Loucy (cell line): ENCODE data around the gene FKBP15.

Experiments
- H2AFZ ChIP-seq: fragments of 200-600 bp; sonication (generic); 2 replicates; pipeline ENCODE4 v1.6.0; 2016; ENCODE audit warnings: antibody characterized with exemption, mild to moderate bottlenecking, low read length, moderate library complexity
- H3F3A ChIP-seq: fragments of 200-600 bp; 2 replicates; pipeline ENCODE4 v1.6.0; 2016; ENCODE audit warnings: antibody characterized with exemption, low read depth, mild to moderate bottlenecking
- H3K27me3 ChIP-seq: fragments of 200-600 bp; sonication (generic); 2 replicates; pipeline ENCODE4 v1.6.1; 2014; ENCODE audit warnings: low read length, mild to moderate bottlenecking; ENCODE audit not compliant: insufficient read depth, poor library complexity, severe bottlenecking
- H3K36me3 ChIP-seq: fragments of 200-600 bp; sonication (generic); 2 replicates; pipeline ENCODE4 v1.6.1; 2016; ENCODE audit warnings: low read length; ENCODE audit not compliant: insufficient read depth
- H3K4me1 ChIP-seq: fragments of 200-600 bp; sonication (generic); 2 replicates; pipeline ENCODE4 v1.5.1; 2014; ENCODE audit warnings: low read length, mild to moderate bottlenecking; ENCODE audit not compliant: insufficient read depth, poor library complexity, severe bottlenecking
- H3K4me2 ChIP-seq: fragments of 200-600 bp; sonication (generic); 2 replicates; pipeline ENCODE4 v1.6.0; 2014; ENCODE audit warnings: antibody characterized with exemption, low read length, low read depth, mild to moderate bottlenecking; ENCODE audit not compliant: poor library complexity, severe bottlenecking
- H3K4me3 ChIP-seq: fragments of 200-600 bp; sonication (generic); 2 replicates; pipeline ENCODE4 v1.5.1; 2014; ENCODE audit warnings: low read length, mild to moderate bottlenecking, mixed read lengths; ENCODE audit not compliant: poor library complexity, severe bottlenecking
- H3K79me2 ChIP-seq: fragments of 200-600 bp; sonication (generic); 2 replicates; pipeline ENCODE4 v1.6.1; 2014; ENCODE audit warnings: low read length; ENCODE audit not compliant: insufficient read depth
- H3K9ac ChIP-seq: fragments of 200-600 bp; sonication (generic); 2 replicates; pipeline ENCODE4 v1.6.0; 2014; ENCODE audit warnings: mild to moderate bottlenecking, low read depth, low read length, moderate library complexity; ENCODE audit not compliant: poor library complexity, severe bottlenecking
- H3K9me2 ChIP-seq: fragments of 200-600 bp; sonication (generic); replicated peaks from 2 replicates; pipeline ENCODE4 v1.6.1; 2016; ENCODE audit warnings: low read depth, low read length, mixed read lengths
- H3K9me3 ChIP-seq: fragments of 200-600 bp; sonication (generic); 2 replicates; pipeline ENCODE4 v1.6.1; 2014; ENCODE audit warnings: mild to moderate bottlenecking, antibody characterized with exemption, low read length, low read depth; ENCODE audit not compliant: insufficient read depth
- H4K20me1 ChIP-seq: fragments of 200-600 bp; sonication (generic); 2 replicates; pipeline ENCODE4 v1.6.0; 2014; ENCODE audit warnings: antibody characterized with exemption, low read length, mild to moderate bottlenecking; ENCODE audit not compliant: insufficient read depth, poor library complexity, severe bottlenecking
- CTCF ChIP-seq: fragments of 200-600 bp; sonication (generic); conservative IDR thresholded peaks from 2 replicates; pipeline ENCODE4 v1.5.1; 2014; ENCODE audit warnings: mild to moderate bottlenecking, antibody characterized with exemption, low read length
- EZH2phosphoT487 ChIP-seq: fragments of 200-600 bp; IDR thresholded peaks from 2 replicates; pipeline ENCODE4 v1.6.1; 2018; ENCODE audit warnings: antibody characterized with exemption, mild to moderate bottlenecking, moderate library complexity, borderline replicate concordance

The FKBP15 gene

GRCh38 chr9:113163001-113163400 lies 58.1 kb downstream of the FKBP15 start:
- Histone ChIP-seq H4K20me1 (no peaks in the 10 kb centered on the region), H3K79me2 (no peaks in the 10 kb centered on the region), H3F3A (no peaks in the 10 kb centered on the region), H3K9ac (no peak overlapping the region), H3K9me3 (no peaks in the 10 kb centered on the region), H3K4me3 (no peak overlapping the region), H3K4me2 (no peak overlapping the region), H3K4me1 (no peaks in the 10 kb centered on the region), H3K36me3 (peaks cover 67% of the 10 kb centered on the region; the same call in 1 of the 2 replicates), H3K9me2 (no peaks in the 10 kb centered on the region), H3K27me3 (no peaks in the 10 kb centered on the region), H2AFZ (no peak overlapping the region)
- TF ChIP-seq CTCF = no peak
- TF ChIP-seq EZH2phosphoT487 = no peak

DNA sequence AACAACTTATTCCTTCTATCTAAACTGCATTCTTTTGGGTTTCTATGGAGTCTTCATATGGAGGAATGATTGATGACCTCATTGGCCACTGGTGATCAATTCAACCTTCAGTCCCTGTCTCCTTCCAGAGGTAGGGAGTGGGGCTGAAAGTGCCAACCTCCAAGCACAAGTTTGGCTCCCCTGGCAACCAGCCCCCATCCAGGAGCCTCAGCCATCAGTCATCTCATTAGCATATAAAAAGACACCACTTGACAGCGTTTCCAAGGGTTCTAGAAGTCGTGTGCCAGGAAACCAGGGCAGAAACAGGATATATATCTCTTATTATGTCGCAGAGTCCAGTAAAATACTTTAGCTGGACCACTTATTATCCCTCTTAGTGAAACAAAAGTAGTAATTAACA lies 60.5 kb downstream of the FKBP15 start:
- Histone ChIP-seq H4K20me1 (no peaks in the 10 kb centered on the region), H3K4me2 (no peak overlapping the region), H3K9me3 (no peaks in the 10 kb centered on the region), H3K27me3 (no peaks in the 10 kb centered on the region), H3K4me3 (no peak overlapping the region), H3K4me1 (peaks cover 9% of the 10 kb centered on the region), H3K9ac (no peak overlapping the region), H3K36me3 (peaks cover 43% of the 10 kb centered on the region; the same call in 1 of the 2 replicates), H3F3A (no peaks in the 10 kb centered on the region), H3K79me2 (no peaks in the 10 kb centered on the region), H2AFZ (no peak overlapping the region), H3K9me2 (no peaks in the 10 kb centered on the region)
- no peak for TF ChIP-seq CTCF
- TF ChIP-seq EZH2phosphoT487 = no peak

GRCh38 chr9:113158446-113158845 lies 62.6 kb downstream of the FKBP15 start:
- no peak overlapping the region for H3K4me2 ChIP-seq
- TF ChIP-seq EZH2phosphoT487 (no peak), CTCF (no peak)
- no peaks in the 10 kb centered on the region for H3F3A ChIP-seq
- no peaks in the 10 kb centered on the region for H3K9me3 ChIP-seq
- no peak overlapping the region for H2AFZ ChIP-seq
- H3K79me2 ChIP-seq = no peaks in the 10 kb centered on the region
- no peaks in the 10 kb centered on the region for H4K20me1 ChIP-seq
- H3K36me3 ChIP-seq = peaks cover 23% of the 10 kb centered on the region; the same call in 1 of the 2 replicates
- H3K4me3 ChIP-seq = no peak overlapping the region
- no peak overlapping the region for H3K9ac ChIP-seq
- peaks cover 13% of the 10 kb centered on the region for H3K4me1 ChIP-seq
- no peaks in the 10 kb centered on the region for H3K9me2 ChIP-seq
- no peaks in the 10 kb centered on the region for H3K27me3 ChIP-seq
